Measurements from ENCODE around the gene OXSR1.

- TF ChIP-seq, protein P1, sequence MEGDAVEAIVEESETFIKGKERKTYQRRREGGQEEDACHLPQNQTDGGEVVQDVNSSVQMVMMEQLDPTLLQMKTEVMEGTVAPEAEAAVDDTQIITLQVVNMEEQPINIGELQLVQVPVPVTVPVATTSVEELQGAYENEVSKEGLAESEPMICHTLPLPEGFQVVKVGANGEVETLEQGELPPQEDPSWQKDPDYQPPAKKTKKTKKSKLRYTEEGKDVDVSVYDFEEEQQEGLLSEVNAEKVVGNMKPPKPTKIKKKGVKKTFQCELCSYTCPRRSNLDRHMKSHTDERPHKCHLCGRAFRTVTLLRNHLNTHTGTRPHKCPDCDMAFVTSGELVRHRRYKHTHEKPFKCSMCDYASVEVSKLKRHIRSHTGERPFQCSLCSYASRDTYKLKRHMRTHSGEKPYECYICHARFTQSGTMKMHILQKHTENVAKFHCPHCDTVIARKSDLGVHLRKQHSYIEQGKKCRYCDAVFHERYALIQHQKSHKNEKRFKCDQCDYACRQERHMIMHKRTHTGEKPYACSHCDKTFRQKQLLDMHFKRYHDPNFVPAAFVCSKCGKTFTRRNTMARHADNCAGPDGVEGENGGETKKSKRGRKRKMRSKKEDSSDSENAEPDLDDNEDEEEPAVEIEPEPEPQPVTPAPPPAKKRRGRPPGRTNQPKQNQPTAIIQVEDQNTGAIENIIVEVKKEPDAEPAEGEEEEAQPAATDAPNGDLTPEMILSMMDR (IDR thresholded peaks at IDR 0.05; ENCODE audit: low read depth, low read length), result no peak
- TF ChIP-seq EZH2phosphoT487 (IDR thresholded peaks at IDR 0.05; ENCODE audit: low read depth), result no peak
These were observed 37.6 kb upstream of the OXSR1 start for GRCh38 chr3:38127611-38128302.
